AG08395 (cell line): ENCODE measurements around the gene ADH1C.
A peak's percentile ranks its signal among the peaks of the same experiment; 100 is the strongest.
"Not testable (repeated sequence)": the region's sequence is repeated elsewhere in the genome, so short reads cannot be mapped to it uniquely, and the experiment has no call there.

Source experiments
- DNase-seq: peaks from one replicate; pipeline ENCODE4 v3.0.0; 2012; ENCODE audit warnings: mixed read lengths, low spot score

The ADH1C gene

DNA sequence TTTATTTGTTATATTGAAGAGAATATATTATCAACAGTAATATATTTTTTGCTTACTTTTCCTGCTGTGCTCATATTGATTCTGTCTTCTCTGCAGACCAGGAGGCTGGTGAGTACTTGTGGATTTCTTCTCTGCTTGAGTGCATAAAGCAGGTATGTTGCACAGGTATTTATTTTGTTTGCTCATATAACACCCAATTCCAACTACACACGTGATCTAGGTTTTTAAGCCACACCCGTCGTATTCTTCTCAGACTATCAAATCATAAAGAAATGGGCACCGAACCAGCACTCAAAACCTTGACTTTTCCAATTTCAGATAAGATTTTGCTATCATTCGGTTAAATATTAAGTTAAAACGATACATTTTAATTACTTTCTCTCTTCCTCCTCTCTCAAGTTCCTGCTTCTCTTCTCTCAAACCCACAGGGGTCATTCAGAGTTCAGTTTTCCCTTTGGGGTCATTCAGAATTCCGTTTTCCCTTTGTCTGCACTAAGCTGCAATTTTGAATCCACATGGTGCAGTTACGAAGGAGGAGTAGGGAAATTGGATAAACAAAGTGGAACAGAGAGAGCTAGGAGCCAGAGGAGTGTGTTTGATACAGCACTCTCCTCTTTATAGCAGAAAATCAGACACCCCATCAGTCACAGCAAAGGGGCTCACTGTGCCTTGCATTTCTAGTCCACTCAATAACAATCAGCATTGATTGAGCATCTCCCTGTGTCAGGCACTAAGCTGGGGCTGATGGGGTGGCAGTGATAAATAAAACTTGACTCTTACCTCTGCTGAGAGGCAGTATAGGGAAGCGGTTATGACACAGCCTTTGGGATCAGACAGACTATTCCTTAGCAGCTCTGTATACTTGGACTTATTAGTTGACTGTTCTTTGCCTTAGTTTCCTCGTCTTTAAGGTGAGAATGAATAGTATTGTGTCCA lies at the start of gene ADH1C:
ADH1C (minus strand) TSS at position 145 of the 936 bp plus-strand sequence; CDS start at position 74, 71 bp downstream.
- no peak for DNase-seq

DNA sequence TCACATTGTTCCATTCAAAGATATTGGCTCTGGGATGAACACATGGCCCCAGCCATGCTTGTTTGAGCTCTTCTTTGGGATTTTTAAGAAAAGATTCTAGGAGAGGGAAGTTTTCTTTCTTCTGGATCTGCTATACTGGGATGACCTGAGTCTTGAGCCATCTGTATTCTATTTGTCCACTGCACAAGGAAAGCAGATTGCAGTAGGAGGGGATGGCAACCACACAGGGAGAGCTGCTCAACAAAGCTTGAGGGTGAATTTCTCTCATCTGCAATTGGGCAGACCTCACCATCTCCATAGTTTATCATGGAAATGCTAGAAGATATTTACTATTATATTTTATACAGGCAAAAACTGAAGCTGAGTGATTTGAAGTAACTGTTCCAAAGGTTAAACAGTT lies 48.3 kb upstream of the ADH1C start:
- no peak for DNase-seq

DNA sequence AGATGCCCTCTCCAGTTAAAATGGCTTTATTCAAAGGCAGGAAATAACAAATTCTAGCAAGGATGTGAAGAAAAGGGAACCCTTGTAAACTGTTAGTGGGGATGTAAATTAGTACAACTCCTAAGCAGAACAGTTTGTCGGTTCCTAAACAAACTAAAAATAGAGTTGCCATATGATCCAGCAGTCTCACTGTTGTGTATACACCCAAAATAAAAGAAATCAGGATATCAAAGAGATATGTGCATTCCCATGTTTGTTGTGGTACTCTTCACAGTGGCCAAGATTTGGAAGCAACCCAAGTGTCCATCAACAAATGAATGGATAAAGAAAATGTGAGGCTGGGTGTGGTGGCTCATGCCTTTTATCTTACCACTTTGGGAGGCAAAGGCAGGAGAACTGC lies 46.5 kb upstream of the ADH1C start:
- DNase-seq, result no peak

DNA sequence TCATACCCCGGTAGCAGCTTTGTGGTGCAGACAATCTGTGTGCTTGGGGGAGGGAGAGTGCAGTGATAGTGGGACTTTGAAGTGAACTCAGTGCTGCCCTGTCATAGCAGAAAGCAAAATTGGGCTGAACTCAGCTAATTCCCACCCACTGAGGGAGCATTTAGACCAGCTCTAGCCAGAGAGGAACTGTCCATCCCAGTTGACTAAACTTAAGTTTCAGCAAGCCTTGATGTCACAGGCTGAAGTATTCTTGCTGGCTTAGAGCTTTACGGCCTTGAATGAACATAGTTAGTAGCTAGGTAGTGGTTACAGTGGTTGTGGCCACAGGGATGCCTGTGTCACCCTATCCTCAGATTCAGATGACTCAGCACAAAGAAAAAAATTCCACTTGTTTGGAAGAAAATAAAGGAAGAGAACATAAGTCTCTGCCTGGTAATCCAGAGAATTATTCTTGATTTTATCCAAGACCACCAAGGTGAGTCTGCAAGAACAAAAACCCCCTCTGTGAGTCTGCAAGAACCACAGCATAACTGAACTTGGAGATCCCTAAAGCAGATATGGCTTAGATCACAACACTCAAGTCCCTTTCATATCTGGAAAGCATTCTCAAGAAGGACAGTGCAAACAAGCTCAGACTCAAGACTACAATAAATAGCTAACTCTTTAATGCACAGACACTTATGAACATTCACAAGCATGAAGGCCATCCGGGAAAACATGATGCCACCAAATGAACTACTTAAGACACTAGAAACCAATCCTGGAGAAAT lies 43.2 kb upstream of the ADH1C start:
- DNase-seq, result peak; percentile 63

GRCh38 chr4:99394896-99395295 lies 42.4 kb upstream of the ADH1C start:
- no peak for DNase-seq

DNA sequence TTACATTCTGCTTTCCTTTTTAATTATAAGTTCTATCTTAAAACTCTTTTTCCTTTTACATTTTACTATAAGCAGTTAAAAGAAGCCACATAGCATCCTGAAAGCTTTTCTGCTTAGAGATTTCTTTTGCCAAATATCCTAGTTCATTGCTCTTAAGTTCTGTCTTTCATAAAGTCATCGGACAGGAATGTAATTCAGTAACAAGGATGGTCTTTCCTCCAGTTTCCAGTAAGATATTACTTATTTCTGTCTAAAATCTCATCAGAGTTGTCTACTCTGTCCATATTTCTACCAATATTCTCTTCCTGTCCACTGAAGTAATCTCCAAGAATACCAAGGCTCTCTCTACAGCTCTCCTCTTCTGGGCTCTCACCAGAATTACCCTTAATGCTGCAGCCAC lies 37.5 kb upstream of the ADH1C start:
- DNase-seq, result no peak

- no peak for DNase-seq
These were observed 37.1 kb upstream of the ADH1C start for GRCh38 chr4:99389606-99390005.

DNA sequence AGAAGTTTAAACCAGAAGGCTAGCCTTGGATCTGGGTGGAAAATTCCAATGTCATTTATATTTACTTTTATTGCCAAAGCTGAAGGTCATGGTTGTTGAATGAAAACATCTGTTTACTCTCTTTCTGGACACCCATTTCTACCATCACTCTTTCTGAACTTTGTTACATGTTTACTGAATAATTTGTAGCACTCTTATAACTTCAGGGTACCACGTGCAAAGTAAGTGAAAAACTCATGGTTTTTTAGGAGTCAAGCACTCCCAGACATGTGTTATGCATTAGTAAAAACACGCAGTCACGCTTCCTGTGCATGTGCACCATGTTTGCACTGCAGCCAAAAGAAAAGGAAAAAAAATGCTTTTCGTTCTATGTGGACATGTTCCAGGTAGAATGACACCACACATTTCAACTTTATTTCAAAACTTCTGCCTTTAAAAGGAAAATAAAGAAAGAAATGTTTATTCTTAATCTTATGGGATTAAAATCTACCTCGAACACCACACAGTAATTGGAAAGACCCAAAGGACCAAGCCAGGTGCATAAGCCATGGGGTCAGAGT lies 31.4 kb upstream of the ADH1C start:
- peak; percentile 75 for DNase-seq

DNA sequence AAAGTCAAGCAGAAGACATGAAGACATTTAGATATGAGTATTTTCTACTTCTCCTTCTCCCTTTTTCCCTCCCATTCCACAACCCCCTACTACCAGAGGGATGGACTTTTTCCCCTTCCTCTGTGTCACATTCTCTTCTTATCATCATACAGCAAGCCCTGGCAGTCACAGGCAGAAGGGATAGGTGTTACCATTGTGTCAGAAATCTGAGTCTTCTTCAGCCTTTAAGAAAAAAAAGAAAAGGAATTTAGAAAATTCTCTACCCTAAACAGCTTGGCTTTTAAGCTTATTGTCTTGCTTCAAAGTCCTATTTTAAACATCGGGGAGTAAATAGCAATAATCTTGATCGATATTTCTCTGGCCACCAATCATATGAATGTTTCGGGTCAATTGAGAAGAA lies 30.9 kb upstream of the ADH1C start:
- no peak for DNase-seq

GRCh38 chr4:99382745-99383360 lies 30.3 kb upstream of the ADH1C start:
- DNase-seq, result no peak

- no peak for DNase-seq
These were observed 29.1 kb upstream of the ADH1C start for GRCh38 chr4:99381588-99382175.

DNA sequence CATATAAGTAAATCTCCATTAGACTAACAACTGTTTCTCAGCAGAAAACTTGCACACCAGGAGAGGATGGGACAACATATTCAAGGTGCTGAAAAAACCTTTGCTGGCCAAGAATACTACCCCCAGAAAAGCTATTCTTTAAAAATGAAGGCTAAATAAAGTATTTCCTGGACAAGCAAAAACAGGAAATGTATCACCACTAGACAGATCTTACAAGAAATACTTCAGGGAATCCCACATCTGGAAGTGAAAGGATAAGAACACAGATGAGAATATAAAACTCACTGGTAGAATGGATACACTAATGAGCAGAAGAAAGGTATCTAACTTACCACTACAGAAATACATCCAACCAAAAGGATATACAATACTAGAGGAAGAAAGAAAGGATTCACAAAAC lies 27.0 kb upstream of the ADH1C start:
- no peak for DNase-seq

DNA sequence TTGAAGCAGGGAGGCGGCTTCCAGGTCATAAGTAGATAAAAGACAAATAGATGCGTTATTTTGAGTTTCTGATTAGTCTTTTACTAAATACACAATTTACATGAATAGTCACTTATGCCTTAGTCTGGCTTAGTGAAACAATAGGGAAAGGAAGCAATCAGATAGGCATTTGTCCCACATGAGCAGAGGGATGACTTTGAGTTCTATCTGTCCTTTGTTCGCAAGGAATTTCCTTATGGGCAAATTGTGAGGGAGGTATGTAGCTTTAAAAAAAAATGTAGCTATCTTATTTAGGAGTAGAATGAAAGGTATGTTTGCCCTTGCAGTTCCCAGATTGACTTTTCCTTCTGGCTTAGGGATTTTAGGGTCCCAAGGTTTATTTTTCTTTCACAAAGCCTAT lies 26.3 kb upstream of the ADH1C start:
- no peak for DNase-seq

GRCh38 chr4:99377341-99377740 lies 24.8 kb upstream of the ADH1C start:
- DNase-seq, result peak; percentile 29

DNA sequence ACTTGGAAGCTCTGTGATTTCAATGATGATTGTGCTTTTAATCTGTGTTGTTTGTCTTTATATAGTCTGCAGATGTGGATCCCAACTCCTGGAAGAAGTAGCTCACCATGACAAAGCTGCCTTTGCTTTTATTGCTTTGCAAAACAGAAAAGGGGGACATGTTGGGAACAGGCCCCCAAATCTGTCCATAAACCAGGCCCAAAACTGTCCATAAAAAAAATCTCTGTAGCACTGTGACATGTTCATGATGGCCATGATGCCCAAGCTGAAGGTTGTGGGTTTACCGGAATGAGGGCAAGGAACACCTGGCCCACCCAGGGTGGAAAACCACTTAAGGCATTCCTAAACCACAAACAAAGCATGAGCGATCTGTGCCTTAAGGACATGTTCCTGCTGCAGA lies 19.9 kb upstream of the ADH1C start:
- DNase-seq, result not testable (repeated sequence)

DNA sequence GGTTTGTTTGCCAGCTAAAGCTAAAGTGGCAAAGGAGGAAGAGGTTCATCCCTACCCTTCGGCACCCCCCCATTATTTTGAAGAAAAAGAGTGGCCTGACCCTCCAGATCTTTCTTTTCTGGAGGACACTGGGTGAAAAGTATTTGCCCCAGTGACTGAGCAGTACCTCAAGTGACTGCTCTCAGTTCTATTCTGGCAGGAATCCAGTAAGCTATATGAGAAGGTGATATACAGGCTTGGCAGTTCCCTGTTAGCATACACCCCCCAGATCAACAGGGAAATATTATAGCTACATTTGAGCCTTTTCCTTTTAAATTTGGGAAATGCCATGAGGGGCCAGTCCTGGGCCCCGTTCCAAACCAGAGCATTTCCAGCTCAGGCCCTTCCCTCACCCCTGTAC lies 15.3 kb upstream of the ADH1C start:
- not testable (repeated sequence) for DNase-seq

DNA sequence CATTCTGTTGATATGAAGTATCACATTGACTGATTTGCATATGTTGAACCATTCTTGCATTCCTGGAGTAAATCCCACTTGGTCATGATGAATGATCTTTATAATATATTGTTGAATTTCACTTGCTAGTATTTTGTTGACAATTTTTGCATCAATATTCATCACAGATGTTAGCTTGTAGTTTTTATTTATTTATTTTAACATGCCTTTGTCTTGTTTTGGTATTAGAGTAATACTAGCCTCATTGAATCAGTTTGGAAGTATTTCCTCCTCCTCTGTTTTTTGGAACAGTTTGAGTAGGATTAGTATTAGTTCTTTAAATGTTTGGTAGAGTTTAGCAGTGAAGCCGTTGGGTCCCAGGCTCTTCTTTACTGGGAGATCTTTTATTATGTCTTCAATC lies 13.9 kb upstream of the ADH1C start:
- DNase-seq, result no peak

DNA sequence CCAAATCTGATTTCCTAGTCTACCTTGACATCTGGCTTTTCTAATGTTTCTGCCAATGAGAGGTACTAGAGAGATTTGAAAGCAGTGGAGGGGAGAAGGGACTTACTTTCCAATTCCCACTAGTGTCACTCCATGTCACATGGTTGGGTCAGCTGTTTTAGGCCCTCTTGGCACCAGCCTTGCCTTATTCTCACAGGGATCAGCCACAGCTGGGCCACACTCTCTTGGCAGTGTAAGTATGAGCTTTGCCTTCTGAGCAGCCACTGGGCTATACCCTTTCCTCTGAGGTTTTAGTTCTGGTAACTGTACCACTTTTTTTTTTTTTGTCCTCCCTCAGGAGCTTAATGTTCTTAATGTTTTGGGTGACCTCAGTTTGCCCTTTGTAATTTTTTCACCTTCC lies 10.2 kb upstream of the ADH1C start:
- no peak for DNase-seq

GRCh38 chr4:99361899-99362275 lies 9.3 kb upstream of the ADH1C start:
- DNase-seq, result no peak

DNA sequence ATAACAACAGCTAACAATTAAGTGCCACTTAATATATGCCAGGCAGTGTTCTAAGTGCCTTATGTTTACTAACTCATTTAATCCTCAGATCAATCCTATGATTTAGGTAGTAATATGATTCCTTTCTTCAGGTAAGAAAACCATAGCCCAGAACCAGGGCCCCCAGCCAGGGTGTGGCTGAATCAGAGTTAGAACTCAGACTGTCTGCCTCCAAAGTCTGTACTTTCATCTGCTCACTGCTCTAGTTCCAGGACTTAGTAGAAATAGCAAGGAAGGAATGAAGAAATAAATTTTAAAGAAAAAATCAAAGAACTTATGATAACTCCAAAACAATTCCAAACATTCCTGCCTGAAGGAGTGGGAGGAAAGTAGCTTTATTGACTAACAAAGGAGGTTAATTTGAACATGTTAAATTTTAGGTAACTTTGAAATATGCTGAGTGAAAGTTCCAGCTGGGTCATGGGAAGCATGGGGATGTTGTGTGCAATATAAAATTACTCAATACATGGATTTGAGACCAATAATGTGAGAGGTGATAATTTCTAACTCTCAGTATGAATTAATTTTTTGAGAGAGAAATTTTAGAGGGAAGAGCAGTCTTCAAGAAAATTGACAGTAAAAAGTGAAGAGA lies 8.8 kb upstream of the ADH1C start:
- no peak for DNase-seq

DNA sequence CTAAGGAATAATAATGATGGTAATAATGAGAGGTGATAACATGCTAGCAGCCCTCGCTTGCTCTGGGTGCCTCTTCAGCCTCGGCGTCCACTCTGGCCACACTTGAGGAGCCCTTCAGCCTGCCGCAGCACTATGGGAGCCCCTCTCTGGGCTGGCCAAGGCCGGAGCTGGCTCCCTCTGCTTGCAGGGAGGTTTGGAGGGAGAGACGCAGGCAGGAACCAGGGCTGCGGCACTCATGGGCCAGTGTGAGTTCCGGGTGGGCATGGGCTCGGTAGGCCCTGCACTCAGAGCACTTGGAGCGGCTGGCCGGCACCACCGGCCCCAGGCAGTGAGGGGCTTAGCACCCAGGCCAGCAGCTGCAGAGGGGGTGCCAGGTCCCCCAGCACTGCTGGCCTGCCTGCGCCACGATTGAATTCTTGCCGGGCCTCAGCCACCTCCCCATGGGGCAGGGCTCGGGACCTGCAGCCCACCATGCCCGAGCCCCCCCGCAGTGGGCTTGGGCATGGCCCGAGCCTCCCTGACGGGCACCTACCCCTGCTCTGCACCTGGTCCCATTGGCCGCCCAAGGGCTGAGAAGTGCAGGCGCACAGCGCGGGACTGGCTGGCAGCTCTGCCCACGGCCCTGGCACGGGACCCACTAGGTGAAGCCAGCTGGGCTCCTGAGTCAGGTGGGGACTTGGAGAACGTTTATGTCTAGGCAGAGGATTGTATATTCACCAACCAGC lies 7.1 kb upstream of the ADH1C start:
- no peak for DNase-seq
